IgD-negative memory B cell (primary cell): ENCODE results near the gene AP1G1. TPM values are rescaled to one million over a fixed set of nuclear protein-coding genes. Genes with fewer than 3 reads are reported as not detected.

Experiments used
- H3K27ac Mint-ChIP-seq, 3 donors: one replicate each; pipeline ENCODE4 v1.8.0; 2020 to 2022; ENCODE audit warnings: mild to moderate bottlenecking in 3 of 3, mixed read lengths in 3 of 3, moderate library complexity in 1 of 3
- H3K27me3 Mint-ChIP-seq: one replicate; pipeline ENCODE4 v1.8.0; 2021; ENCODE audit warnings: mixed read lengths
- H3K36me3 Mint-ChIP-seq: one replicate; pipeline ENCODE4 v1.8.0; 2020; ENCODE audit warnings: mild to moderate bottlenecking, mixed read lengths
- H3K4me1 Mint-ChIP-seq, 3 donors: one replicate each; pipeline ENCODE4 v1.8.0; 2020 to 2022; ENCODE audit warnings: mixed read lengths in 3 of 3, mild to moderate bottlenecking in 1 of 3
- H3K4me3 Mint-ChIP-seq, 4 donors: one replicate each; pipeline ENCODE4 v1.8.0; 2020 to 2022; ENCODE audit warnings: mild to moderate bottlenecking in 4 of 4, mixed read lengths in 4 of 4, moderate library complexity in 3 of 4
- H3K9me3 Mint-ChIP-seq, 3 donors: one replicate each; pipeline ENCODE4 v1.8.0; 2020 to 2021; ENCODE audit warnings: mixed read lengths in 3 of 3, mild to moderate bottlenecking in 1 of 3
- polyA plus RNA-seq: library from polyadenylated mRNA; unstranded; fragments of 300-500 nt; fragmentation: Illumina TruSeq; gene quantifications from one replicate; pipeline ENCODE4 v1.2.3, GENCODE V29; 2021

The AP1G1 gene
- polyA plus RNA-seq: 13.7 TPM

- Mint-ChIP-seq H3K36me3 (no peaks in the 10 kb centered on the region), H3K4me1 (peaks cover 22 to 28% (median 26%) of the 10 kb centered on the region in 3 donors), H3K9me3 (no peaks in the 10 kb centered on the region), H3K27me3 (no peaks in the 10 kb centered on the region), H3K4me3 (peak within 1 kb of the TSS; percentile 93 to 99 (median 98)), H3K27ac (peak within 1 kb of the TSS; percentile 99 to 100 (median 100))
Measured at GRCh38 chr16:71808593-71809459, at the start of gene AP1G1. AP1G1 (minus strand) TSS chr16:71808834; CDS start chr16:71789479, 19,355 bp downstream.

DNA sequence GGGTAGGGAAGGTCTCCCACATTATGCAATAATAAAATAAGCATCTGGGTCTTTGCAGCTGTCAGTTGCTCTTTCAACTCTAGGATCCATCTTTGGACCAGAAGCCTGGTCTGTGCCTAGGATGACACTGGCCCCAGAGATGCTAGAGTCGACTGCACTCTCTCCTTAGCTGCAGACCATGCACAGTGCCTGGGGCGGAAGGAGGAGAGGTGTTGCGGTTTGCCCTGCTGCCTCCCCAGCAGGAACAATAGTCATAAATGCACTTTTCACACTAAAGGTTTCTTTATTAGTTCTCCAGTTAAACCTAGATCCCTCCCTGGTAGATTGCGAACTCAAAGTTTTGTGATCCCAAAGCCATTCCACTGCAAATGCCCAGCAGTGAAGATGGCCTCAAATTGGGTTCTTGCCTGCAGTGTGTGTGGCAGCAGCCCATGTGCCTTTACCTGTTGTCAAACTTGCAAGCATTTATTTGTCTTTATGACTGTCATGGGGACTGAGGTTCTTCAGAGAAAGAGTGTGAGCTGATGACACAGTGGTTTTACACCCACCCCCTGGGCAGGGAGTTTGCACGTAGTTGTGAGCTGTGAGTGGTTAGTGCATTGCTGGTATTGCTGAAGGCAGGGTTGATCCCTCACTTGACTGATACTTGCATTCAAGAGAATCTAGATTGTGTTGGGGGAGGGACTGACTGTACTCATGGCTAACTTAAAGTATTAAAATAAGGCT, 47.5 kb upstream of the AP1G1 start:
- Mint-ChIP-seq H3K27ac (peak overlapping the region in 2 of 3 donors; percentile 78 to 97), H3K27me3 (no peaks in the 10 kb centered on the region), H3K4me3 (peak overlapping the region in 1 of 4 donors; percentile 46), H3K36me3 (peaks cover 6% of the 10 kb centered on the region), H3K4me1 (peaks cover 39 to 50% (median 48%) of the 10 kb centered on the region in 3 donors), H3K9me3 (no peaks in the 10 kb centered on the region)

GRCh38 chr16:71854369-71854948, 45.8 kb upstream of the AP1G1 start:
- Mint-ChIP-seq H3K9me3 (no peaks in the 10 kb centered on the region), H3K36me3 (peaks cover 6% of the 10 kb centered on the region), H3K4me3 (peak overlapping the region in 1 of 4 donors; percentile 14), H3K4me1 (peaks cover 42 to 50% (median 49%) of the 10 kb centered on the region in 3 donors), H3K27me3 (no peaks in the 10 kb centered on the region), H3K27ac (peak overlapping the region; percentile 71 to 100 (median 97))

GRCh38 chr16:71853413-71853812, 44.8 kb upstream of the AP1G1 start:
- H3K36me3 Mint-ChIP-seq: peaks cover 4% of the 10 kb centered on the region
- peak overlapping the region; percentile 97 to 100 (median 98) for H3K27ac Mint-ChIP-seq
- H3K4me3 Mint-ChIP-seq: peak overlapping the region; percentile 59 to 94 (median 88)
- H3K4me1 Mint-ChIP-seq: peaks cover 42 to 53% (median 49%) of the 10 kb centered on the region in 3 donors
- no peaks in the 10 kb centered on the region for H3K27me3 Mint-ChIP-seq
- no peaks in the 10 kb centered on the region for H3K9me3 Mint-ChIP-seq

- Mint-ChIP-seq H3K36me3 (peaks cover 7% of the 10 kb centered on the region), H3K4me3 (peak overlapping the region in 3 of 4 donors; percentile 87 to 94 (median 88)), H3K27me3 (no peaks in the 10 kb centered on the region), H3K27ac (peak overlapping the region; percentile 97 to 100 (median 98)), H3K9me3 (no peaks in the 10 kb centered on the region), H3K4me1 (peaks cover 42 to 61% (median 53%) of the 10 kb centered on the region in 3 donors)
Measured at GRCh38 chr16:71852561-71852960, 43.9 kb upstream of the AP1G1 start.

- peak overlapping the region; percentile 76 to 100 (median 97) for H3K27ac Mint-ChIP-seq
- H3K36me3 Mint-ChIP-seq: peaks cover 7% of the 10 kb centered on the region
- H3K4me3 Mint-ChIP-seq: peak overlapping the region in 2 of 4 donors; percentile 20 to 21
- peaks cover 45 to 65% (median 57%) of the 10 kb centered on the region in 3 donors for H3K4me1 Mint-ChIP-seq
- no peaks in the 10 kb centered on the region for H3K27me3 Mint-ChIP-seq
- H3K9me3 Mint-ChIP-seq: no peaks in the 10 kb centered on the region
Measured at GRCh38 chr16:71852158-71852557, 43.5 kb upstream of the AP1G1 start.

GRCh38 chr16:71851746-71852145, 43.1 kb upstream of the AP1G1 start:
- Mint-ChIP-seq H3K36me3 (peaks cover 7% of the 10 kb centered on the region), H3K27ac (peak overlapping the region; percentile 76 to 100 (median 97)), H3K9me3 (no peaks in the 10 kb centered on the region), H3K4me1 (peaks cover 45 to 64% (median 59%) of the 10 kb centered on the region in 3 donors), H3K4me3 (peak overlapping the region in 2 of 4 donors; percentile 20 to 21), H3K27me3 (no peaks in the 10 kb centered on the region)

GRCh38 chr16:71848622-71849021, 40.0 kb upstream of the AP1G1 start:
- Mint-ChIP-seq H3K27me3 (no peaks in the 10 kb centered on the region), H3K36me3 (peaks cover 5% of the 10 kb centered on the region), H3K4me3 (peak overlapping the region; percentile 22 to 99 (median 32)), H3K27ac (peak overlapping the region in 1 of 3 donors; percentile 100), H3K4me1 (peaks cover 33 to 55% (median 41%) of the 10 kb centered on the region in 3 donors), H3K9me3 (no peaks in the 10 kb centered on the region)

DNA sequence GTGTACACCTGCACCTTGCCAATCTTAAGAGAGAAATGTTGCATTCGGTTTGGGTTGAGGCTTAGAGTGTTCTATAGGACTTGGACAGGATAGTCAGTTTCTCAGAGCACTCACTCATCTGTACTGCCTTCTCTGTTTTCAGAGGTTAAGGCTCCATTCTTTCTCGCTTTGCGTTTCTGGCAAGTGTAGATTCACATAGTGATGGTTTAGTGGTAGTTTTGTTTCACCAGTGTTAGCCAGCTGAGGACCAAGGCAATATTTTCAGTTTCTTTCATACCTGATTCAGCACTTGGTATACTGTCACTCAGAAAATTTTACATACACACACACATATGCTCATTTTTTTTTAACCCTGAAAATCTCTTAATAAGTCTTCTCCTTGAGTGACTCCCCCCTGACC, 38.5 kb upstream of the AP1G1 start:
- peak overlapping the region; percentile 87 to 100 (median 96) for H3K27ac Mint-ChIP-seq
- H3K4me3 Mint-ChIP-seq: peak overlapping the region; percentile 89 to 99 (median 98)
- peaks cover 7% of the 10 kb centered on the region for H3K36me3 Mint-ChIP-seq
- no peaks in the 10 kb centered on the region for H3K9me3 Mint-ChIP-seq
- H3K27me3 Mint-ChIP-seq: no peaks in the 10 kb centered on the region
- peaks cover 31 to 53% (median 42%) of the 10 kb centered on the region in 3 donors for H3K4me1 Mint-ChIP-seq

- Mint-ChIP-seq H3K4me1 (peaks cover 32 to 51% (median 43%) of the 10 kb centered on the region in 3 donors), H3K4me3 (peak overlapping the region; percentile 89 to 99 (median 98)), H3K27me3 (no peaks in the 10 kb centered on the region), H3K27ac (peak overlapping the region; percentile 87 to 100 (median 96)), H3K9me3 (no peaks in the 10 kb centered on the region), H3K36me3 (peaks cover 7% of the 10 kb centered on the region)
Measured at GRCh38 chr16:71846431-71846830, 37.8 kb upstream of the AP1G1 start.

DNA sequence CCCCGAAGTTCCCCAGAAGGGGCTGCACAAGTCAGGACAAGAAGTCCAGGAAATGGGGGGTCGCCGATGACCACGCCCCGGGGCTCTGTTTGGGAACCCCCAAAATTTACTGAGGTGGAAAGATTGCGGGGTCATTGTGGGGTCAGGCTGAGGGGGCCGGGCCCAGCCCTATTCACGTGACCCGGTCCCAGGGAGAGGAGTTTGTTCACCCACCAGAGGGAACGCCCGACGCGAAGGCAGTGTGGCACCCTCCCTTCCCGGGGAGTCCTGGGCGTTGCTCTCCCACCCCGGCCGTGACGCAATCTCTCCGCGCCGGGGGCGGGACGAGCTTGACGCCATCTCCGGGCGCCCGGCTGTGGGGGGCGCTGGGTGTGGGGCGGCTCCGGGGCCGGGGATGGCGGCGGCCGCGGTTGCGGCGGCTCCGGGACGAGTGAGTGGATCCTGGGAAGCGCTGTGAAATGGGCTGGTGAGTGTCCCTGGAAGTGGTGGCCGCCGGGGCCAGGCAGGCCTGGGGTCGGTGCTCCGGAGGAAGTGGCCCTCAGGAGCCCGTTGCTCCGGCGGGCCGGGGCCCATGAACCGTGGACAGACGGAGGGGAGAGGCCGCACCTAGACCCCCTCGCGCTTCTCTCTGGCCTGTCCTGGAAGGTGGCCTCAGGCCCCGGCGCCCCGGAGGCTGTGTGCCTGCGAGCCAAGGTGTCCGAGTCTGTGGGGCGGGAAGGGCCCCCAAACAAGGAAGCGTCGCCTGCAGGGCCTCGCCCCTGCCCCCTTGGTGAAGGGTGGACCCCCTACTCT, 37.2 kb upstream of the AP1G1 start, which contains the start of gene ATXN1L:
TSS of gene ATXN1L (plus strand) at position 338 of the 792 bp plus-strand sequence. CDS start 3,765 bp downstream, outside the sequence.
- H3K4me1 Mint-ChIP-seq: peaks cover 32 to 51% (median 43%) of the 10 kb centered on the region in 3 donors
- H3K9me3 Mint-ChIP-seq: no peaks in the 10 kb centered on the region
- peak within 1 kb of the TSS; percentile 98 to 100 (median 99) for H3K27ac Mint-ChIP-seq
- H3K4me3 Mint-ChIP-seq: peak within 1 kb of the TSS; percentile 89 to 99 (median 98)
- H3K27me3 Mint-ChIP-seq: no peaks in the 10 kb centered on the region
- H3K36me3 Mint-ChIP-seq: peaks cover 7% of the 10 kb centered on the region

DNA sequence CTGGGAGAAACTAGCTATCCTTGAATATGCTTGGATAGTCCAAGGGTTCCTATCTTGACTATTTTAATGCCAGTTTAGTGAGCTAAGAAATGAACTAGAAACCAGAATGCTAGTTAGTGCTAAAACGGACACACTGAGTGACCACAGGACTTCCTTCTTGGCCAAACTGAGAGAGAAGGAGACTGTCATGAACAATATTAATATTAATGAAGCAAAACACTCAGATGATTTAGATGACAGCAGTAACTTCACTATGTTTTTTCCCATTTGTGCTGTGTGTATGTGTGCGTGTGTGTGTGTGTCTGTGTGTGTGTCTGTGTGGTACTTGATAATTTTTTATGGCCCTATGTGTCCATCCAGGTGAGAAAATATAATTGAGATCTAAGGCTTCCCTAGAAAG, 34.9 kb upstream of the AP1G1 start:
- H3K27me3 Mint-ChIP-seq: no peaks in the 10 kb centered on the region
- peaks cover 4% of the 10 kb centered on the region for H3K36me3 Mint-ChIP-seq
- H3K4me1 Mint-ChIP-seq: peaks cover 30 to 56% (median 41%) of the 10 kb centered on the region in 3 donors
- H3K9me3 Mint-ChIP-seq: no peaks in the 10 kb centered on the region
- peak overlapping the region in 3 of 4 donors; percentile 74 to 82 (median 78) for H3K4me3 Mint-ChIP-seq
- H3K27ac Mint-ChIP-seq: peak overlapping the region; percentile 8 to 100 (median 99)

GRCh38 chr16:71840052-71840451, 31.4 kb upstream of the AP1G1 start:
- peaks cover 2% of the 10 kb centered on the region for H3K36me3 Mint-ChIP-seq
- peak overlapping the region in 1 of 4 donors; percentile 50 for H3K4me3 Mint-ChIP-seq
- H3K27me3 Mint-ChIP-seq: no peaks in the 10 kb centered on the region

DNA sequence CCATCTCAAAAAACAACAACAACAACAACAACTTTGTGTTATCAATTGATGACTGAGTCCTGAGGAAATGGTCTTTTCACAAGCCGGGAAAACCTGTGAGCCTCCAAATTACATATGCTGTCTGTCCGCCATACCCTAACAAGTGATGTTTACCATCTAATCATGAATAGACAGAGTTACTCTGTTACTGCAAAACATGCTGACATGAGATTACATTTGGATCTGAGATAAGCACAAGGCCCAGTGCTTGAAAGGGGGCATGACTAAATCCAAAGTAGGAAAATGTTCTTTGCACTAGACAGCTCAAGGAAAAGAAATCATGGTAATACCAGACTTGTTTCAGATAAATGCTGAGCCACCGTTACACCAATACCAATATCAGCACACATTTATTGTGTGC, 28.5 kb upstream of the AP1G1 start:
- peaks cover 4 to 10% (median 4%) of the 10 kb centered on the region in 3 donors for H3K4me1 Mint-ChIP-seq
- no peak overlapping the region for H3K27ac Mint-ChIP-seq
- no peaks in the 10 kb centered on the region for H3K27me3 Mint-ChIP-seq
- no peaks in the 10 kb centered on the region for H3K36me3 Mint-ChIP-seq
- H3K9me3 Mint-ChIP-seq: no peaks in the 10 kb centered on the region
- H3K4me3 Mint-ChIP-seq: no peak overlapping the region

More at GRCh38 chr16:71840052-71840451, 31.4 kb upstream of the AP1G1 start:
- Mint-ChIP-seq H3K27ac (no peak overlapping the region), H3K4me1 (peaks cover 24 to 29% (median 24%) of the 10 kb centered on the region in 3 donors), H3K9me3 (no peaks in the 10 kb centered on the region)
